ENCODE results near the gene DEFB115. TPM values are rescaled to one million over a fixed set of nuclear protein-coding genes. Genes with fewer than 3 reads are reported as not detected.

Gene DEFB115
- total RNA-seq (2021) (not detected in 2 replicates), Bru-seq, nascent RNA (not detected), BruChase-seq, experiment 1, labeled RNA remaining after a 2-hour chase (not detected), BruChase-seq, experiment 2, labeled RNA remaining after a 6-hour chase (not detected)
- long read RNA-seq: 0 reads

- no peaks in the 10 kb centered on the region for H3K9me3 ChIP-seq (ENCODE audit: insufficient read depth, low read depth)
- H3K4me2 ChIP-seq: no peak within 1 kb of the TSS
- no peaks in the 10 kb centered on the region for H3K79me2 ChIP-seq (ENCODE audit: low read depth)
- ChIA-PET POLR2A (ENCODE audit: unreplicated experiment) (no interaction called here), CTCF (no interaction called here)
- H3K4me3 ChIP-seq: no peak within 1 kb of the TSS
- H3K4me1 ChIP-seq (replicated peaks; ENCODE audit: insufficient read depth): no peaks in the 10 kb centered on the region
- H3K36me3 ChIP-seq (ENCODE audit: low read depth): no peaks in the 10 kb centered on the region
- intact Hi-C loops (cut with micrococcal nuclease; ENCODE audit: unreplicated experiment): no loop called here
- no peaks in the 10 kb centered on the region for H3F3A ChIP-seq (ENCODE audit: insufficient read depth, low read depth)
- no TSS peak for BruUV-seq (replicated peaks)
- no peak for TF ChIP-seq EZH2 (IDR thresholded peaks at IDR 0.05; ENCODE audit: low read depth)
- TF ChIP-seq CTCF (conservative IDR thresholded peaks at IDR 0.05): no peak
- no peaks in the 10 kb centered on the region for H3K9me2 ChIP-seq (ENCODE audit: insufficient read depth)
- no peak for DNase-seq
- H3K27me3 ChIP-seq (ENCODE audit: insufficient read depth, low read depth): no peaks in the 10 kb centered on the region
- no peak within 1 kb of the TSS for H3K27ac ChIP-seq
- no peaks in the 10 kb centered on the region for H4K20me1 ChIP-seq (ENCODE audit: insufficient read depth)
- H2AFZ ChIP-seq: no peak within 1 kb of the TSS
Observed at GRCh38 chr20:31257364-31257763, at the start of gene DEFB115. DEFB115 (plus strand) TSS chr20:31257664; CDS start chr20:31257664, 0 bp downstream.

- H3F3A ChIP-seq (ENCODE audit: insufficient read depth, low read depth): no peaks in the 10 kb centered on the region
- no peak overlapping the region for H3K27ac ChIP-seq
- H3K4me1 ChIP-seq (replicated peaks; ENCODE audit: insufficient read depth): no peaks in the 10 kb centered on the region
- no peaks in the 10 kb centered on the region for H3K79me2 ChIP-seq (ENCODE audit: low read depth)
- H3K9me2 ChIP-seq (ENCODE audit: insufficient read depth): no peaks in the 10 kb centered on the region
- ChIA-PET CTCF (no interaction called here), POLR2A (ENCODE audit: unreplicated experiment) (no interaction called here)
- no peaks in the 10 kb centered on the region for H3K27me3 ChIP-seq (ENCODE audit: insufficient read depth, low read depth)
- no peaks in the 10 kb centered on the region for H4K20me1 ChIP-seq (ENCODE audit: insufficient read depth)
- no peak overlapping the region for H3K4me2 ChIP-seq
- H3K4me3 ChIP-seq: no peak overlapping the region
- intact Hi-C loops (cut with micrococcal nuclease; ENCODE audit: unreplicated experiment): no loop called here
- peaks cover 67% of the 10 kb centered on the region for H3K9me3 ChIP-seq (ENCODE audit: insufficient read depth, low read depth)
- no peaks in the 10 kb centered on the region for H3K36me3 ChIP-seq (ENCODE audit: low read depth)
- BruUV-seq (replicated peaks): no TSS peak
- H2AFZ ChIP-seq: no peak overlapping the region
- TF ChIP-seq CTCF (conservative IDR thresholded peaks at IDR 0.05) (no peak), EZH2 (IDR thresholded peaks at IDR 0.05; ENCODE audit: low read depth) (no peak)
- DNase-seq: no peak
Observed at GRCh38 chr20:31236953-31237352, 20.5 kb upstream of the DEFB115 start.

- POLR2A ChIA-PET (ENCODE audit: unreplicated experiment): no interaction called here
- H3K9me3 ChIP-seq (ENCODE audit: insufficient read depth, low read depth): peaks cover 68% of the 10 kb centered on the region
- no peak overlapping the region for H3K4me2 ChIP-seq
- no TSS peak for BruUV-seq (replicated peaks)
- no peaks in the 10 kb centered on the region for H4K20me1 ChIP-seq (ENCODE audit: insufficient read depth)
- no peaks in the 10 kb centered on the region for H3K79me2 ChIP-seq (ENCODE audit: low read depth)
- H3K27me3 ChIP-seq (ENCODE audit: insufficient read depth, low read depth): no peaks in the 10 kb centered on the region
- intact Hi-C loops (cut with micrococcal nuclease; ENCODE audit: unreplicated experiment): no loop called here
- no peaks in the 10 kb centered on the region for H3K36me3 ChIP-seq (ENCODE audit: low read depth)
- H3K4me1 ChIP-seq (replicated peaks; ENCODE audit: insufficient read depth): no peaks in the 10 kb centered on the region
- no peak overlapping the region for H3K4me3 ChIP-seq
- CTCF ChIA-PET: no interaction called here
- H3K27ac ChIP-seq: no peak overlapping the region
- H3K9me2 ChIP-seq (ENCODE audit: insufficient read depth): no peaks in the 10 kb centered on the region
- no peak overlapping the region for H2AFZ ChIP-seq
- H3F3A ChIP-seq (ENCODE audit: insufficient read depth, low read depth): no peaks in the 10 kb centered on the region
- no peak for DNase-seq
- TF ChIP-seq CTCF (conservative IDR thresholded peaks at IDR 0.05) (no peak), EZH2 (IDR thresholded peaks at IDR 0.05; ENCODE audit: low read depth) (no peak)
Observed at GRCh38 chr20:31237763-31238162, 19.7 kb upstream of the DEFB115 start.

Measured in PC-9 (cell line).